HG02970 (cell line): ENCODE results near the gene KRT82.
"Not testable (repeated sequence)": the region's sequence is repeated elsewhere in the genome, so short reads cannot be mapped to it uniquely, and the experiment has no call there.

ENCODE experiments used
- ATAC-seq: cut with Tn5 transposase; IDR thresholded peaks from one replicate; pipeline ENCODE4 v1.9.1; 2021; ENCODE audit warnings: mild to moderate bottlenecking, moderate library complexity, moderate number of reproducible peaks; ENCODE audit not compliant: unreplicated experiment, low FRiP score

The KRT82 gene

DNA sequence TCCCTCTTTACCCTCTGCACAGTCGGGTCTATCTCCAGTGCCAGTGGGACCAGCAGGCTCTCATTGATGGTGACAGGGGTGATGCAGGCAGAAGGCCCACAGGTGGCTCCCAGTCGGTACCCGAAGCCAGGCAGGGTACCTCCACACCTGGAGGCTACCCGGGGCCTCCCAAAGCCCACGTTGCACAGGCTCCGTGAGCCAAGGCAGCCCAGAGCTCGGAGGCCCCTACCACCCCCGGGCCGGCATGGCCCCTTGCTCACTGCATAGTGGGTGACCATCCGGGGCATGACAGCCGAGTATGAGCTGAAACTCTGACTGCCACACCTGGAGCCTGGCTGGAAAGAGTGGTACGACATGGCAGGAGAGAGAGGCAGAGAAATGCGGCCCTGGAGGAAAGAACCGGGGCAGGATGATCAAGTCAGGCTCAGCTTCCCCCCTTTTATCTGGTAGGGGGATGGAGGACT is at the start of gene KRT82:
KRT82 (minus strand) TSS at position 414 of the 464 bp plus-strand sequence; CDS start at position 356, 58 bp downstream.
- ATAC-seq, result no peak

GRCh38 chr12:52455821-52456220 is 49.7 kb upstream of the KRT82 start:
- no peak for ATAC-seq

DNA sequence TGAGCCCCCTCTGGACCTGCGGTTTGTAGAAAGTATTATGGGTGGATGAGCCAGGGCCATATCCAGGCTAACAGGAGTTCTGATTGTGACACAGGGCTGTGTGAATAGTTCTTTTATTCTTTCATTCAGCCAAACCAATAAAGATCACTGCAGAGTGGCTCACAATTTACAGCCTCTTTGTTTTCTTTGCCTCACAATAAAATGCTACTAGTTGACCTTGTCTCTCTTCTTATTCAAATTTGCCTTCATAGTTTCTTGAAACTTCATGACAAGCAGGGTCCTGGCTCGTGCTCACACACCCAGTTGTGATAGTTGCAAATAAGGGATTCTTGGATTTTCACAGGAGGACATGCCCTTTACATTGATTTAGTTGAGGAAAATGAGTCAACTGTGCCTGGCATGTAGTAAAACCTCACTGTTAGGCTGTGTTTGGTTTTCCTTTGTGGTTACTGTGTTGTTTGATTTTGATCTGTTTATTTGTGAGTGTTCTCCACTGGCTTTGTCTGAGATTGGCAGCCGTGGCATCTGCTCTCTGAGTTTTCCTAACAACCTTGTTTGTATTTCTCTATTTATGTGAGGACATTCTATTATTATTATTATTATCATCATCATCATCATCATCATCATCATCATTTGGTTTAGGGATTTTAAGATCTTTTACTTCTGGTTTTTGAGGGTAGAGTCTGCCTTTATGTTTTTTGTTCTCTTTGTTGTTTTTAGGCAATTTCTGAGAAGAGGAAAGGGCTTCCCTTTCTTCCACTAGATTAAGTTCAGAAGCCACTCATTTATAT is 48.5 kb upstream of the KRT82 start:
- ATAC-seq, result no peak

- no peak for ATAC-seq
Measured at GRCh38 chr12:52452101-52452500, 46.0 kb upstream of the KRT82 start, which contains the start of gene KRT6B. TSS of gene KRT6B (minus strand) at chr12:52452146. CDS start at chr12:52452078, 68 bp downstream.

- ATAC-seq, result no peak
Measured at GRCh38 chr12:52448228-52448627, 42.1 kb upstream of the KRT82 start.

- ATAC-seq, result not testable (repeated sequence)
Measured at GRCh38 chr12:52447196-52447595, 41.1 kb upstream of the KRT82 start.

DNA sequence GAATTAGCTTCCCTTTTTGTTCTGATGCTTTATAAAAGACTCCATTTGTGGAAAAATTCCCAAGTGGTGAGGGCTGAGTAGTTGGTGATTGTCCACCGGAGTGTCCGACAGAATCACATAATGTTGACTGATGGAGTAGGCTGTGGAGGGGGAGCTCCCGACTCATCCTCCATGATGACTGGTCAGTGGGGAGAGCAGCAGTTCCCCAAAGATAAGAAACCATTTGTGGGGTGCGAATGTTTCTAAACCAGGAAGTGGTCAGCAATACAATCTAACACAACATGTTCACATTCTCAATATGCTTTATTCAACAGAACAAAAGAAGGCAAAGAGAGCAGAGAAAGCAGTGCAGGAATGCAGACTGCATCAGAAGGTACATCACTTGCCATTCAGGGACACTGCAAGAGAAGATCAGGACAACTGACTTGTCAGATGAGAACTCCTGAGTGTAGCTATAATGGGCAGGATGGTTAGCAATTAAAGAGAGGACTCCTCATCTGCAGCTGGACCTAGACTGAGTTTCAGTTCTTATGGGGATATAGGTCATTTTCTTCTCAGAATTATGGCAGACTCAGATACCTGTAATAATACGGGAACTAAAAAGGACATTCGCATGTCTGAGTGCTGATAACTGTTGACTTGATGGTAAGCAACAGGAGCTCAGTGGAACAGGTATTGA is 40.4 kb upstream of the KRT82 start:
- no peak for ATAC-seq

DNA sequence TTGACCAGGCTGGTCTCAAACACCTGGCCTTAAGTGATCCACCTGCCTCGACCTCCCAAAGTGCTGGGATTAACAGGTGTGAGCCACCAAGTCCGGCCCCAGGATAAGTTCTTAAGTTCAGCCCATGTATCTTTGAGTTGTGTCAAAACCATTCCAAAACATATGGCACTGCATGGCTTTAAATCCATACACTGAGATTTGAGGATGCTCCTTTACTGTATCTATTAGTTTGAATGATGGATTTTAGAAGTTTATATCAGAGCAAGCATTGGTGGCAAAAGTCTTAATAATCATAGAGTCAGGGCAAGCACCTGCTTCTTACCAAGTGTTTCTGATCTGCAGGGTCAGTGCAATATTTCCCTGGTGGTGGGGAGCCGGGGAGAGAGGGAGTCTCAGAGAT is 39.7 kb upstream of the KRT82 start:
- ATAC-seq, result no peak

DNA sequence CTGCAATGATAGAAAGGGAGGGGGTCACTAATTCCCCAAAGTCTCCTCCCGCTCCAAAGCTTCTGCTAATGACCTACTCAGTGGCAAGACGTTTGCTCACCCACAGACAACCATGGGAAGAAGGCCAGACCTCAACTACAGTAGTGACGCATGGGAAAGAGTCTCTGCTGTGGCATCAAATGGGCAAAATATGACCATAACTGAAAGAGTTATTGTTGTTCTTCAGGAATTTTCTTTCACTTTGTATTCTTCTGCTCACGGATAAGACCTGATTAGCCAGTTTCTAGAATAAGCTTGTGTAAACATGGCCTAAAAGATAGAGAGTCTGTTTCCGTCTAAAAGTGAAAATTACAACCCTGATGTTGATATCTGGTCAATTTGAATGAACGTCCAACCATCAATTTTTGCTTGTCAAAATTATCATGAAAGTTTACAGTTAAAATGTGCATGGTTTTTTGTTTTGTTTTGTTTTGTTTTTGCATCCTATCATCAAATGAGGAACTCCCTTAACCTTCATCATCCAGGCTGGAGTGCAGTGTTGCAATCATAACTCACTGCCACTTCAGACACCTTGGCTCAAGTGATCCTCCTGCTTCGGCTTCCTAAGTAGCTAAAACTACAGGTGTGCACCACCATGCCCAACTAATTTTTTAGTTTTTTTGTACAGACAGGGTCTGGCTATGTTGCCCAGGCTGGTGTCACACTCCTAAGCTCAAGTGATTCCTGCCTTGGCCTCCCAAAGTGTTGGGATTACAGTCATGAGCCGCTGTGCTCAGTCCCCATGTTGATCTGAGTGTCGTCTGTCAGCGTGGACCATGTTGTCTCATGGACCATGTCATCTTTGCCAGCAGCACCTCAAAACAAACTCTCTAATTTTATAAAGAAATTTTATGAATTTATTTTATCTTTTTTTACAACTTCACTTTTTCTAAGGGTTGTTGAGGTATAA is 38.8 kb upstream of the KRT82 start:
- ATAC-seq, result no peak

- no peak for ATAC-seq
Measured at GRCh38 chr12:52443966-52444365, 37.8 kb upstream of the KRT82 start.

DNA sequence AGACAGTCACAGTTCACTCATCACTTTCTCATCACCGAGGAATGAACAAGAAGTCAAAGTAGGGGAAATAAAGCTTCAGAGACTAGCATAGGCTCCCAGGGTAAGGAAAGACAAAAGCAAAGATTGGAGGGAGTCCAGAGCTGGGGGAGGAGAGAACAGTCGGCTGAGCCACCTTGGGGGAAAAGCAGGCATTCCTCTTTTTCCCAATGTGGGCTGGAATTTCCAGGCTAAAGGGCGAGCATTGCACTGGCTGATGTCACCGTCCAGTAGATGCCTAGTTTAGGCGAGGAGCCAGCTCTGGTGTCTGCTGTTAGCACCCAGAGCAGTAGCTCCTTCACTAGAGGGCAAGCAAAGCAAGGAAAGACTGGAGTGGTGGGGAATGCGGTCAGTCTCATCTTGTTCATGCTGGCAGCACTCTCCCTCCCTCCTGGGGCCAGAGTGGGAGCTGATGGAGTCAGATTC is 36.5 kb upstream of the KRT82 start:
- no peak for ATAC-seq

DNA sequence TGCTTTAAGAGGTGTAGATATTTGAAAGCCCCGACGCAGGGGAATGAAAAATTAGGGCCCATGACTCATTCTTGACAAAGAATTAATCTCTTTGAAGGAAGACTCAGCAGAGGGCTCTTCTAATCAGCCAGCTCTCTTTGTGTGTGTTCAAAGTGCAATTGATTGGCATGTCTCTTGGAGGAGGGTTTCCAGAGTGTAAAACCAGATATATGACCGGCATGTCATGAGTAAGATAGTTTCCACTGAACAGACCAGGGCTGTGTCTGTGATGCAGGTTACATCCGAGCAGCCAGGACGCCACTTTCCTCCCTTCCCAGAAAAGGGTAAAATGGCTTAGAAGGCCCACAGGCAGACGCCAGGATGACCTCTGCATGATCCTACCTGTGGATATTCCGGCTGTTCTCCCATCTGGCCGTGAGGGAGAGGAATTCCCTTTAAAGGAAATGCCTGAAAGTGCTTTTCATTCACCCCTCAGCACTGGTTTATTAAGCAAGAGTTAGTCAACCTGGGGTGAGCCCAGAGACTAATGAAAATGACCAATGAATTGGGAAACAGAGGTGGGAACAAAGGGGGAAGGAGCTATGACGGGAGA is 35.3 kb upstream of the KRT82 start:
- no peak for ATAC-seq

- ATAC-seq, result no peak
Measured at GRCh38 chr12:52440821-52441319, 34.7 kb upstream of the KRT82 start.

GRCh38 chr12:52439845-52440244 is 33.7 kb upstream of the KRT82 start:
- ATAC-seq, result no peak

DNA sequence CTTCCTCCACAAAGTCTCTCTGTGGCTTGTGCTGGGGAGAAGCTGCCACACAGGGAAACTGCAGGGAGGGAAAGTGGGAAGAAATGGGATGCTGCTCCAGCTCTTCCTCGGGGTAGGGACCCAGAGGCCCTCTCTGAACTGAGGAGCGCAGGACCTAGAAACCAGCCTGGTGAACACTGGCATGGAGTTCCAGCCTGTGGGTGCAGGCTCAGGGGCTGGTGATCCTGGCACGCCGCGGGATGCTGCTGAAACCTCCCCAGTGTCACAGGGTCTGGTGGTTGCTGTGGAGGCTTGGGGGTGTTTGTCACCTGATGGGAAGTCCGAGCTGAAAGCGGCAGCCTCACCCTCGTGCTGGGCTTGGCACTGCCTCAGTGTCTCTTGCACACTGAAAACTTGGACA is 33.3 kb upstream of the KRT82 start:
- ATAC-seq, result no peak

- ATAC-seq, result no peak
Measured at GRCh38 chr12:52438305-52439301, 32.5 kb upstream of the KRT82 start.

DNA sequence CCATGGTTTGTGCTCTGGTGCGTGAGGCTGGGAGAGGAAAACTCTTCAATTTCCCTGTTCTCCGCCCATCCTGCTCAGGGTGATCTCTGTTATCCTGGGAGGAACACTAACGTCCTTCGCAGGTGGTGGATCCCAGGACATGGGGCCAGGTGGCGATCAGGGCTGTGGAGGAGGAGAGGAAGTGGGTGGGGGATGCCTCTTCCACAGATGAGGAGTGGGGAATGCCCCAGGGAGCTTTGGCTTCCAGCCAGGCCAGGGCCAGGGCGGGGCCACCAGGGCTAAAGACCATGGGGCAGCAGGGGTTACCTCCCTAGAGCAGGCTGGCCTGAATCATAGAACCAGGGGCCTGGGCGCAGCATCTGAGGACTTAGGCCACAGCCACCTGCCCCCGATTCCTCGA is 31.4 kb upstream of the KRT82 start:
- ATAC-seq, result no peak

DNA sequence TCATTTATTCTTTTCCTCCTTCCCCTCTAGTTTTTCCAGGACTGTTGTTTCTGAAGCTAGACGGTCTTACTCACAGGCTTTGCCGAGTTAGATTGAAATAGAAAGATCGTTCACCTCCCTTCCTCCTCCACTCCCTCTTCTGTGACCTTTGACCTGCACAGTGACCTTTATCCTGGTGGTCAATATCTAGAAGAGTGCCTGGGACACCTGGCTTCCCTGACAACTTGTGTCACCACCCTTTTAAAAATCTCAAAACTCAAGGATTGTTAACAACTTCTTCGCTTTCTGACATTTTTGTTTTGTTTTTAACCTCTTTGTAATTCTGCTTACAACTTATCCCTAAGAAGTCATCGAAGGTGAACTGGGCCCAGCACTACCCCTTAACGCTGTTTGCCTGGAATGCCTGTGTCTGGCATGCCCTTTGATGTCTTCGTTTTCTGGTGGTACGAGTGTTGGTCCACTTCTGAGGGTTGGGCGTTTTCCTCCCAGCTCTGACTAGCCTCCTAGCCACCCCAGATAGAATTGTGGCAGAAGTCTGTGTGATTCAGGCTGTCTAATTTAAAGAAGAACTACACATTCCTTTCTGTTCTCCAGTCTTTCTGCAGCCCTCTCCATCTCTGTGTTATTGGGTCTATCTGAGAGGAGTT is 30.8 kb upstream of the KRT82 start:
- ATAC-seq, result no peak
